Breast epithelium (tissue), 3 donors: ENCODE measurements around the gene PRPF18.

Experiments used
- POLR2A ChIP-seq: fragments of 450-650 bp; IDR thresholded peaks from one replicate; pipeline ENCODE4 v1.6.1; 2016; ENCODE audit warnings: antibody characterized with exemption, mild to moderate bottlenecking, moderate library complexity
- POLR2AphosphoS5 ChIP-seq, 3 donors: sonication (generic); formaldehyde crosslinking; IDR thresholded peaks; one replicate each; pipeline ENCODE4 v1.6.1; 2017; ENCODE audit warnings: antibody characterized with exemption in 3 of 3
- TF ChIP-seq, protein P1 (sequence below), 3 donors: fragments of 450-650 bp; IDR thresholded peaks; one replicate each; pipeline ENCODE4 v1.5.1; 2016 to 2017; ENCODE audit warnings: antibody characterized with exemption in 3 of 3, mild to moderate bottlenecking in 3 of 3, moderate library complexity in 3 of 3

DNA sequence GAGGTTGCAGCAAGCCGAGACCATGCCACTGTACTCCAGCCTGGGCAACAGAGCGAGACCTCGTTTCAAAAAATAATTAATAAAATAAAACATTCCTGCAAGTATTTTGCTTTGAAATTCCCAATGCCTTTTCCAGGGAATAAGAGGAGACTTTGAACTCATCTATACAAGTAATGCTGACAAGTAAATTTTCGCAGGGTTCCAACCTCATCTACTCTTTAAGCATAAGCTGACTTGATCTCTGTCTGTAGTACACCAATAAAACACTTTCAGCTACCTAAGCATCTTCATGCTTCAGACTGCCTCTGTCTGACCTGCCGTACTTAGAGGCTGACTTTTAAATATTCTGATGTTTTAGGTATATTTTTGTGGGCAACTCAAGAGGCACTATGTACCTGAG is 44.2 kb upstream of the PRPF18 start:
- TF ChIP-seq, protein P1, sequence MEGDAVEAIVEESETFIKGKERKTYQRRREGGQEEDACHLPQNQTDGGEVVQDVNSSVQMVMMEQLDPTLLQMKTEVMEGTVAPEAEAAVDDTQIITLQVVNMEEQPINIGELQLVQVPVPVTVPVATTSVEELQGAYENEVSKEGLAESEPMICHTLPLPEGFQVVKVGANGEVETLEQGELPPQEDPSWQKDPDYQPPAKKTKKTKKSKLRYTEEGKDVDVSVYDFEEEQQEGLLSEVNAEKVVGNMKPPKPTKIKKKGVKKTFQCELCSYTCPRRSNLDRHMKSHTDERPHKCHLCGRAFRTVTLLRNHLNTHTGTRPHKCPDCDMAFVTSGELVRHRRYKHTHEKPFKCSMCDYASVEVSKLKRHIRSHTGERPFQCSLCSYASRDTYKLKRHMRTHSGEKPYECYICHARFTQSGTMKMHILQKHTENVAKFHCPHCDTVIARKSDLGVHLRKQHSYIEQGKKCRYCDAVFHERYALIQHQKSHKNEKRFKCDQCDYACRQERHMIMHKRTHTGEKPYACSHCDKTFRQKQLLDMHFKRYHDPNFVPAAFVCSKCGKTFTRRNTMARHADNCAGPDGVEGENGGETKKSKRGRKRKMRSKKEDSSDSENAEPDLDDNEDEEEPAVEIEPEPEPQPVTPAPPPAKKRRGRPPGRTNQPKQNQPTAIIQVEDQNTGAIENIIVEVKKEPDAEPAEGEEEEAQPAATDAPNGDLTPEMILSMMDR (IDR thresholded peaks at IDR 0.05), result no peak
- TF ChIP-seq POLR2A (no peak), POLR2AphosphoS5 (IDR thresholded peaks at IDR 0.05) (no peak)
